Mesenchymal stem cell (in vitro differentiated cells and primary cell): Measurements from ENCODE around the gene CAMTA1.

ENCODE experiments used
- DNase-seq: peaks from one replicate; pipeline ENCODE4 v3.0.0-alpha.2; 2013
- H2AFZ ChIP-seq: one replicate; pipeline ENCODE4 v1.6.1; 2013; ENCODE audit warnings: low read depth, mild to moderate bottlenecking, control low read depth, inconsistent platforms, low read length, moderate library complexity
- H2AK5ac ChIP-seq: 2 replicates; pipeline ENCODE4 v1.6.1; 2013; ENCODE audit warnings: low read length, moderate library complexity, mild to moderate bottlenecking, inconsistent platforms; ENCODE audit not compliant: severe bottlenecking
- H2BK120ac ChIP-seq: one replicate; pipeline ENCODE4 v1.6.1; 2013; ENCODE audit warnings: low read depth, mild to moderate bottlenecking, inconsistent platforms, low read length, moderate library complexity
- H2BK12ac ChIP-seq, 2 experiments: one replicate each; pipeline ENCODE4 v1.6.1; 2013; ENCODE audit warnings: inconsistent platforms in 2 of 2, low read length in 2 of 2, mild to moderate bottlenecking in 2 of 2, moderate library complexity in 2 of 2, control low read depth in 1 of 2
- H2BK15ac ChIP-seq: one replicate; pipeline ENCODE4 v1.6.1; 2013; ENCODE audit warnings: mild to moderate bottlenecking, low read depth, inconsistent platforms; ENCODE audit not compliant: poor library complexity, severe bottlenecking
- H2BK5ac ChIP-seq: 2 replicates; pipeline ENCODE4 v1.6.1; 2013; ENCODE audit warnings: low read depth, mild to moderate bottlenecking, low read length, control low read depth, inconsistent platforms; ENCODE audit not compliant: poor library complexity, severe bottlenecking
- H3K14ac ChIP-seq, 2 experiments: one replicate each; pipeline ENCODE4 v1.6.1; 2013; ENCODE audit warnings: inconsistent platforms in 2 of 2, low read length in 2 of 2, control low read depth in 1 of 2, mild to moderate bottlenecking in 1 of 2, moderate library complexity in 1 of 2
- H3K18ac ChIP-seq, 2 experiments: one replicate each; pipeline ENCODE4 v1.6.1; 2013; ENCODE audit warnings: inconsistent platforms in 2 of 2, low read length in 2 of 2, control low read depth in 1 of 2, low read depth in 1 of 2, mild to moderate bottlenecking in 1 of 2
- H3K23ac ChIP-seq, 2 experiments: one replicate each; pipeline ENCODE4 v1.6.1; 2013; ENCODE audit warnings: inconsistent platforms in 2 of 2, low read length in 2 of 2, mild to moderate bottlenecking in 2 of 2, moderate library complexity in 2 of 2, control low read depth in 1 of 2
- H3K27ac ChIP-seq: 2 replicates; pipeline ENCODE4 v1.5.1; 2013; ENCODE audit warnings: mild to moderate bottlenecking, moderate library complexity, low read length, control low read depth, inconsistent platforms; ENCODE audit not compliant: poor library complexity, severe bottlenecking
- H3K27me3 ChIP-seq, 2 experiments: 2 replicates each; pipeline versions ENCODE4 v1.6.1 to v1.7.0; 2013; ENCODE audit warnings: low read length in 2 of 2, mild to moderate bottlenecking in 2 of 2, moderate library complexity in 2 of 2, control low read depth in 1 of 2, inconsistent platforms in 1 of 2; ENCODE audit not compliant: control insufficient read depth in 1 of 2, insufficient read depth in 1 of 2
- H3K36me3 ChIP-seq, 2 experiments: 2 replicates each; pipeline versions ENCODE4 v1.6.1 to v1.7.0; 2013; ENCODE audit warnings: low read length in 2 of 2, control low read depth in 1 of 2, inconsistent platforms in 1 of 2, low read depth in 1 of 2, mild to moderate bottlenecking in 1 of 2; ENCODE audit not compliant: insufficient read depth in 2 of 2, control insufficient read depth in 1 of 2
- H3K4ac ChIP-seq, 2 experiments: one replicate each; pipeline ENCODE4 v1.6.1; 2013; ENCODE audit warnings: inconsistent platforms in 2 of 2, low read length in 2 of 2, mild to moderate bottlenecking in 2 of 2, moderate library complexity in 2 of 2, control low read depth in 1 of 2, low read depth in 1 of 2
- H3K4me1 ChIP-seq: 2 replicates; pipeline ENCODE4 v1.6.1; 2013; ENCODE audit warnings: low read depth, low read length, control low read depth; ENCODE audit not compliant: control insufficient read depth, insufficient read depth
- H3K4me2 ChIP-seq: 2 replicates; pipeline ENCODE4 v1.6.1; 2013; ENCODE audit warnings: low read length, mild to moderate bottlenecking, inconsistent platforms; ENCODE audit not compliant: poor library complexity, severe bottlenecking
- H3K4me3 ChIP-seq, 2 experiments: 2 replicates each; pipeline versions ENCODE4 v1.5.1 to v1.7.0; 2013; ENCODE audit warnings: low read length in 2 of 2, mild to moderate bottlenecking in 2 of 2, control low read depth in 1 of 2, low read depth in 1 of 2; ENCODE audit not compliant: insufficient read depth in 1 of 2
- H3K79me1 ChIP-seq: replicated peaks from 2 replicates; pipeline ENCODE4 v1.6.1; 2013; ENCODE audit warnings: mild to moderate bottlenecking, control low read depth, low read length, inconsistent platforms; ENCODE audit not compliant: poor library complexity, severe bottlenecking
- H3K9ac ChIP-seq: 2 replicates; pipeline ENCODE4 v1.7.0; 2013; ENCODE audit warnings: mild to moderate bottlenecking, low read length, moderate library complexity
- H3K9me3 ChIP-seq: 2 replicates; pipeline ENCODE4 v1.7.0; 2013; ENCODE audit warnings: mild to moderate bottlenecking, low read length; ENCODE audit not compliant: control insufficient read depth
- H4K8ac ChIP-seq: one replicate; pipeline ENCODE4 v1.6.1; 2013; ENCODE audit warnings: inconsistent platforms, mild to moderate bottlenecking, low read length, moderate library complexity
- H4K91ac ChIP-seq: one replicate; pipeline ENCODE4 v1.6.1; 2013; ENCODE audit warnings: mild to moderate bottlenecking, low read length, inconsistent platforms
- WGBS: methylation state at CpG from one replicate; pipeline ENCODE4 v1.1.7; 2013; ENCODE audit warnings: mixed read lengths; 5-methylcytosine and 5-hydroxymethylcytosine counted together

The CAMTA1 gene

DNA sequence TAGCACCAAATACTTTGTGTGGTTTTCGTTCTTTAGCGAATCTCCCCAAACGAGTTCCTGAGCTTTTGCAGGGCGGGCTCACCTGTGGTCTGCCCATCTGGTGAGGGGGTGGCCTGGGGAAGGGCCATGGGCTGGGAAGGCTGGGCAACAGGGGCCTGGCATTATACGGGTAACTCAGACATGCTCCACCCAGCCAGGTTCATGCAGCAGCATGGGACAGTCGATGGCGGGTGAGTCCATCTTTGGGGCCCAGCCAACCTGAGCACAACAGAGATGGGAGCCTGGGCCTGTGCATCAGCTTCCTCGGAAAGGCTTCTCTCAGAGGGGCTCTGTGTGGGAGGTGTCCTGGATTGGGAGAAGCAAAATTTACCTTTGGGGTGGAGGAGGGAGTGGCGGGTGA is 302.6 kb downstream of the CAMTA1 start:
- Histone ChIP-seq H3K4me2 (no peak overlapping the region), H2BK5ac (no peak overlapping the region)

DNA sequence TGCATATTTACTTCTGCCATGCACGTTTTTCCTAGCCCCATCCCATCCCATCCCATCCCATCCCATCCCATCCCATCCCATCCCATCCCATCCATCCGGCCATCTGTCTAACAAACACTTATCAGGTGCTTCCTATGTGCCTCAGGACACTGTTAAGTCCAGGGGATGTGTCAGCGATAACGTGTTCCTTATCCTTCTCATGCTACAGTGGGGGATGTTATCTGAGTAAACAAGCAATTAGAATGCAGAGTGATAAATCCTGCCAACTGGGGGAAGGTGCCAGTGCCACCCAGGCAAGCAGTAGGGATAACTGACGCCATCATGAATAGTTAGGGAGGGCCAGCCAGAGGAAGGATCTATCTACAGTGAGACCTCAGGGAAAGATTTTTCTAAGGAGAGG is 304.2 kb downstream of the CAMTA1 start:
- Histone ChIP-seq H2BK5ac (no peak overlapping the region), H2AFZ (no peak overlapping the region), H3K14ac (no peak overlapping the region), H3K4me1 (no peaks in the 10 kb centered on the region), H4K91ac (no peak overlapping the region), H3K9me3 (no peaks in the 10 kb centered on the region), H3K18ac (no peak overlapping the region), H3K4me2 (no peak overlapping the region), H4K8ac (no peak overlapping the region), H2BK12ac (no peak overlapping the region), H3K79me1 (no peaks in the 10 kb centered on the region), H3K4me3 (no peak overlapping the region), H2BK120ac (no peak overlapping the region), H3K4ac (no peak overlapping the region), H2AK5ac (no peak overlapping the region), H3K36me3 (no peaks in the 10 kb centered on the region), H2BK15ac (no peak overlapping the region), H3K27me3 (peaks cover 29 to 48% of the 10 kb centered on the region in 2 experiments), H3K27ac (no peak overlapping the region), H3K9ac (no peak overlapping the region), H3K23ac (no peak overlapping the region)
- 47% methylated on average over 5 of the region's 5 CpGs for WGBS
- no peak for DNase-seq

More for the DNA sequence above, 302.6 kb downstream of the CAMTA1 start:
- Histone ChIP-seq H3K9me3 (no peaks in the 10 kb centered on the region), H3K4ac (no peak overlapping the region), H2AK5ac (no peak overlapping the region), H3K36me3 (no peaks in the 10 kb centered on the region), H2BK120ac (no peak overlapping the region), H2BK12ac (no peak overlapping the region), H3K79me1 (no peaks in the 10 kb centered on the region), H2AFZ (no peak overlapping the region), H2BK15ac (no peak overlapping the region), H4K8ac (no peak overlapping the region), H3K9ac (no peak overlapping the region), H3K14ac (no peak overlapping the region), H3K27ac (no peak overlapping the region), H3K18ac (no peak overlapping the region), H4K91ac (no peak overlapping the region), H3K4me1 (no peaks in the 10 kb centered on the region), H3K27me3 (peaks cover 19 to 35% of the 10 kb centered on the region in 2 experiments), H3K23ac (no peak overlapping the region), H3K4me3 (no peak overlapping the region)
- DNase-seq = no peak
- 87% methylated on average over 8 of the region's 9 CpGs for WGBS

DNA sequence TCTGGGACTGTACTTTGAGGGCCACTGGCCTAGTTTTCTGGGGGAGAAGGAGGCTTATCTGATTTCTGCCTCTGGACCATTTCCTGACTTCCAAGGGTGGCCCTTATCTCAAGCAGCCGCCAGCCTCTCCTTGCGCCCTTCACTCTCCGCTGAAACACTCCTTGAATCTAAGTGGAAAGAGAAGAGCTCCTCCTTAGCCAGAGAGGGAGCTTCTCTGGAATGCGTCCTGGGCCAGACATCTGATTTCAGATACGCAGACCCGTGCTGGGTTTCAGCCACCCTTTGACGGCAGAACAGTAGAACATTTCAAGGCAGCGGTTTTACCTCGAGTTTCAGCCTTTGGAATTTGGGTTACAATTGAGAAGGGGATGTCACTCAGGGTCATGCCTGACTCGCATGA is 308.0 kb downstream of the CAMTA1 start:
- H2BK12ac ChIP-seq = no peak overlapping the region
- H3K18ac ChIP-seq = no peak overlapping the region
- H3K27ac ChIP-seq = no peak overlapping the region
- H3K9me3 ChIP-seq = no peaks in the 10 kb centered on the region
- H2BK15ac ChIP-seq = no peak overlapping the region
- H4K91ac ChIP-seq = no peak overlapping the region
- H2BK5ac ChIP-seq = no peak overlapping the region
- H2BK120ac ChIP-seq = no peak overlapping the region
- H3K4me1 ChIP-seq = no peaks in the 10 kb centered on the region
- no peak overlapping the region for H3K9ac ChIP-seq
- no peak overlapping the region for H3K23ac ChIP-seq
- no peak overlapping the region for H2AFZ ChIP-seq
- H2AK5ac ChIP-seq = no peak overlapping the region
- no peak overlapping the region for H4K8ac ChIP-seq
- H3K4me2 ChIP-seq = no peak overlapping the region
- H3K14ac ChIP-seq = no peak overlapping the region
- no peak overlapping the region for H3K4me3 ChIP-seq
- H3K36me3 ChIP-seq = no peaks in the 10 kb centered on the region
- no peak overlapping the region for H3K4ac ChIP-seq
- H3K79me1 ChIP-seq = no peaks in the 10 kb centered on the region
- 42% methylated on average over 10 of the region's 10 CpGs for WGBS
- peaks cover 53 to 57% of the 10 kb centered on the region in 2 experiments for H3K27me3 ChIP-seq
- DNase-seq = no peak

DNA sequence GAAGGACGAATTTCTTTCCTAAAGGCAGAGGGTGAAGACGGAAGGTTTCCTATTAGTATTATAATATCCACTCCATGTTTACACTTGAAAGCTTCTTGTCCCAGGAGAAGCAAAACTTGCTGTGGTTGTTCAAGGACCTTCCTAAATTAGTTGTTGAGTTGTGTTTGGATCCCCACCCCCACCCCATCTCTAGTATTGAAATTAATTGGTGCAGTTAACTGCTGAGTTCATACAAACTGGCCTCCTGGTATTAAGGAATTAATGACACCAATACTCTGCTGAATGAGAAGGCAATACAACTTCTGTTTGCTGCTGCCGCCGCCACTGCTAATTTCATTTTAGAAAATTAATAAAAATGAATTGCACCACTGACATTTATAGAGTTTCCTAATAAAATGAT is 308.8 kb downstream of the CAMTA1 start:
- H3K27me3 ChIP-seq = peaks cover 49 to 57% of the 10 kb centered on the region in 2 experiments
- no peak overlapping the region for H3K18ac ChIP-seq
- H3K14ac ChIP-seq = no peak overlapping the region
- H3K79me1 ChIP-seq = no peaks in the 10 kb centered on the region
- H3K27ac ChIP-seq = no peak overlapping the region
- no peak for DNase-seq
- H3K4me2 ChIP-seq = no peak overlapping the region
- H2AK5ac ChIP-seq = no peak overlapping the region
- H3K4ac ChIP-seq = no peak overlapping the region
- H2BK5ac ChIP-seq = no peak overlapping the region
- no peaks in the 10 kb centered on the region for H3K9me3 ChIP-seq
- WGBS = no CpG with 5 or more reads among the region's 4 CpGs
- H4K8ac ChIP-seq = no peak overlapping the region
- H3K9ac ChIP-seq = no peak overlapping the region
- H3K36me3 ChIP-seq = no peaks in the 10 kb centered on the region
- no peak overlapping the region for H3K4me3 ChIP-seq
- H3K4me1 ChIP-seq = no peaks in the 10 kb centered on the region
- no peak overlapping the region for H2BK15ac ChIP-seq
- no peak overlapping the region for H4K91ac ChIP-seq
- H2BK120ac ChIP-seq = no peak overlapping the region
- H3K23ac ChIP-seq = no peak overlapping the region
- no peak overlapping the region for H2BK12ac ChIP-seq
- no peak overlapping the region for H2AFZ ChIP-seq
